Mesendoderm (in vitro differentiated cells): ENCODE data around the gene FAM227A.

Experiments
- DNase-seq: peaks from one replicate; pipeline ENCODE4 v3.0.0; 2013
- H2AK5ac ChIP-seq: 2 replicates; pipeline ENCODE4 v1.6.1; 2013; ENCODE audit warnings: low read length, inconsistent platforms
- H2BK120ac ChIP-seq: 2 replicates; pipeline ENCODE4 v1.6.1; 2013; ENCODE audit warnings: low read depth, mild to moderate bottlenecking, low read length, moderate library complexity, mixed read lengths
- H2BK15ac ChIP-seq: replicated peaks from 2 replicates; pipeline ENCODE4 v1.6.1; 2013; ENCODE audit warnings: low read depth, mild to moderate bottlenecking, moderate library complexity
- H2BK5ac ChIP-seq: 2 replicates; pipeline ENCODE4 v1.6.1; 2013; ENCODE audit warnings: low read length, inconsistent platforms
- H3K18ac ChIP-seq: 2 replicates; pipeline ENCODE4 v1.6.1; 2013; ENCODE audit warnings: mild to moderate bottlenecking, low read length, mixed read lengths
- H3K23ac ChIP-seq: one replicate; pipeline ENCODE4 v1.6.1; 2013; ENCODE audit warnings: low read length
- H3K27ac ChIP-seq: 2 replicates; pipeline ENCODE4 v1.5.1; 2013; ENCODE audit warnings: low read depth, mild to moderate bottlenecking, inconsistent platforms, low read length, moderate library complexity
- H3K27me3 ChIP-seq: 2 replicates; pipeline ENCODE4 v1.6.1; 2013; ENCODE audit warnings: low read length, control low read depth, mild to moderate bottlenecking, inconsistent platforms; ENCODE audit not compliant: insufficient read depth, poor library complexity
- H3K36me3 ChIP-seq: 2 replicates; pipeline ENCODE4 v1.6.1; 2013; ENCODE audit warnings: low read length, inconsistent platforms; ENCODE audit not compliant: control insufficient read depth, insufficient read depth
- H3K4ac ChIP-seq: one replicate; pipeline ENCODE4 v1.6.1; 2013; ENCODE audit warnings: low read depth, mild to moderate bottlenecking, low read length, moderate library complexity
- H3K4me1 ChIP-seq: 2 replicates; pipeline ENCODE4 v1.6.1; 2013; ENCODE audit warnings: low read depth, low read length, inconsistent platforms; ENCODE audit not compliant: control insufficient read depth
- H3K4me2 ChIP-seq: 2 replicates; pipeline ENCODE4 v1.6.1; 2013; ENCODE audit warnings: low read length
- H3K4me3 ChIP-seq: 2 replicates; pipeline ENCODE4 v1.5.1; 2013; ENCODE audit warnings: mild to moderate bottlenecking, low read length
- H3K56ac ChIP-seq: one replicate; pipeline ENCODE4 v1.6.1; 2013; ENCODE audit warnings: low read length
- H3K79me1 ChIP-seq: 2 replicates; pipeline ENCODE4 v1.6.1; 2013; ENCODE audit warnings: low read length, inconsistent platforms
- H3K79me2 ChIP-seq: 2 replicates; pipeline ENCODE4 v1.6.1; 2013; ENCODE audit warnings: mild to moderate bottlenecking, low read length; ENCODE audit not compliant: control insufficient read depth, insufficient read depth
- H3K9ac ChIP-seq: 2 replicates; pipeline ENCODE4 v1.6.1; 2013; ENCODE audit warnings: low read length, inconsistent platforms
- H4K5ac ChIP-seq: one replicate; pipeline ENCODE4 v1.6.1; 2013; ENCODE audit warnings: low read length
- H4K8ac ChIP-seq: one replicate; pipeline ENCODE4 v1.6.1; 2013; ENCODE audit warnings: low read depth, mild to moderate bottlenecking, control low read depth, low read length, moderate library complexity
- WGBS: extraction: QIAGEN DNeasy Blood & Tissue Kit; methylation state at CpG from one replicate; pipeline ENCODE4 v1.1.7; 2013; ENCODE audit warnings: low lambda C conversion rate, missing lambda C conversion rate; ENCODE audit not compliant: insufficient coverage; ENCODE audit errors: extremely low coverage; 5-methylcytosine and 5-hydroxymethylcytosine counted together

Gene FAM227A

DNA sequence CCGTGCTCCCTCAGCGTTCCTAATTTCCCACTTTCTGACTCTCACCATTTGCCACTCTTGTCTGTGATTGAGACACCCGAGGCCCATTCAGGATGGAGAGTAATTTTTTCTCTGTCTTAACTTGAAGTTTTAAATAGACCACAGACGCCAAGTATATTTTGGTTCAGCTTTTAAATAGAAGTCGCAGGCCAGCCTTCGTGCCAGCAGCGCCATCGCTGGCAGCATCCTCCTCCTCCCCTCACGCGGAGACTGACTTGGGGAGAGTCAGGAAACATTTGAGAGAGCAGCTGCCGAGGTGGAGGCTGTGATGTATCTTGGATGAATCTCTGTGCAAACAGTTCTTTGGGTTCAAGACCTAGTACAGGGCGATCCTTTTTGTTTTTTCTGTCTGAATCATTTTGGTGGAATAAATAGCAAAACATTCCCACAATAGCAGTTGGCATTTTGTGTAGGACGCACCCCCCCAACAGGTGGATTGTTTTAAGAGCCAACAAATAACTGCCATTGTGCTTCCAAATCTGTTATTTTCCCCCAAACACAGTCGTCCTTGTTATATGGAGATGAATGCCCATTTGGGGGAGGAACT lies 85.3 kb downstream of the FAM227A start:
- Histone ChIP-seq H3K27ac (peak overlapping the region; percentile 47), H2BK120ac (no peak overlapping the region), H3K79me1 (no peaks in the 10 kb centered on the region), H2AK5ac (no peak overlapping the region), H3K4me3 (no peak overlapping the region), H2BK15ac (no peak overlapping the region), H3K9ac (peak overlapping the region; percentile 63), H3K23ac (no peak overlapping the region), H3K4ac (no peak overlapping the region), H4K8ac (no peak overlapping the region), H4K5ac (no peak overlapping the region), H3K4me2 (peak overlapping the region; percentile 73), H2BK5ac (no peak overlapping the region), H3K4me1 (no peaks in the 10 kb centered on the region), H3K27me3 (no peaks in the 10 kb centered on the region), H3K18ac (no peak overlapping the region), H3K36me3 (no peaks in the 10 kb centered on the region), H3K79me2 (no peaks in the 10 kb centered on the region), H3K56ac (peak overlapping the region; percentile 92)
- no CpG with 5 or more reads among the region's 14 CpGs for WGBS
- no peak for DNase-seq

DNA sequence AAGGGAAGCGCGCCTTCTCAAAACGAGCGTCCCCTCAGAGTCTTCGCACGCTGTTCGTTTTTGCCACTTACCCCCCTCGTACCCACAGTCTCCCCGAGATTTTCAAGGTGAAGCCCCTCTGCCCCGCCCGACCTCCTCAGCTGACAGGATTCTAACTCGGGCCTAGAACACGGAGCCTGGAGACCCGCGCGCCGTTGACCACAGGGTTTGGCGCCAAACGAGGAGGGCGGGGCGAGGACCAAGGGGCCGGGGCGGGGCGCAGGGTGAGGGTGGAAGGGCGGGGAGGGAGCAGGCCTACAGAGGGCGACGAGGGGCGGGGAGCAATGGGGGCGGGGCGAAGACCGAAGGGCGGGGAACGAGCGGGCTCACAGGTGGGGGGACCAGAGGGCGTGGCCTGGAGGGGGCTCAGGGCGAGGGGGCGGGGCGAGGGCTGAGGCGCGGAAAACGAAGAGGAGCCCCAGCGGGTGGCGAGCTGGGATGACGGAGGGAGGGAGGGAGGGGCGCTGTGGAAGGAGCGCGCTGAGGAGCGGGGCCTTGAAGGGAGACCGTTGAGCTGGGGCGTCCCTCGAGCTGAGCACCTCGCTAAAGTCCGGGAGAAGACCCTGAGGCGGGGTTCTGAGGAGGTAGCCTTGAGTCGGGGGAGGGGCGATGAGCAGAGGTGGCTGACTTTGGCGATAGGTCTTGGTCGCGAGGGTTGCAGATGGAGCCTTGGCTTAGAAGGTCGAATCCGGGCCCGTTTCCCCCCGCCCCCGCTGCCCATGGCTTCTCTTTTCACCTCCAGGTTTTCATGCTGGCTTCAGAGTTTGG lies 86.0 kb downstream of the FAM227A start, which contains the start of gene DMC1:
Gene DMC1, minus strand, starts transcription at position 212 of the 807 bp plus-strand sequence. CDS start 1,927 bp downstream, outside the sequence.
- Histone ChIP-seq H3K36me3 (no peaks in the 10 kb centered on the region), H3K4me3 (peak within 1 kb of the TSS; percentile 58), H3K23ac (no peak within 1 kb of the TSS), H2BK5ac (no peak within 1 kb of the TSS), H3K27me3 (no peaks in the 10 kb centered on the region), H4K5ac (no peak within 1 kb of the TSS), H2AK5ac (no peak within 1 kb of the TSS), H3K9ac (peak within 1 kb of the TSS; percentile 77), H3K4me1 (no peaks in the 10 kb centered on the region), H2BK120ac (no peak within 1 kb of the TSS), H2BK15ac (no peak within 1 kb of the TSS), H3K4ac (peak within 1 kb of the TSS; percentile 8), H3K56ac (peak within 1 kb of the TSS; percentile 92), H3K79me1 (no peaks in the 10 kb centered on the region), H3K18ac (peak within 1 kb of the TSS; percentile 65), H4K8ac (no peak within 1 kb of the TSS), H3K27ac (peak within 1 kb of the TSS; percentile 47), H3K4me2 (peak within 1 kb of the TSS; percentile 89), H3K79me2 (no peaks in the 10 kb centered on the region)
- peak; percentile 97 for DNase-seq
- no CpG with 5 or more reads among the region's 64 CpGs for WGBS

DNA sequence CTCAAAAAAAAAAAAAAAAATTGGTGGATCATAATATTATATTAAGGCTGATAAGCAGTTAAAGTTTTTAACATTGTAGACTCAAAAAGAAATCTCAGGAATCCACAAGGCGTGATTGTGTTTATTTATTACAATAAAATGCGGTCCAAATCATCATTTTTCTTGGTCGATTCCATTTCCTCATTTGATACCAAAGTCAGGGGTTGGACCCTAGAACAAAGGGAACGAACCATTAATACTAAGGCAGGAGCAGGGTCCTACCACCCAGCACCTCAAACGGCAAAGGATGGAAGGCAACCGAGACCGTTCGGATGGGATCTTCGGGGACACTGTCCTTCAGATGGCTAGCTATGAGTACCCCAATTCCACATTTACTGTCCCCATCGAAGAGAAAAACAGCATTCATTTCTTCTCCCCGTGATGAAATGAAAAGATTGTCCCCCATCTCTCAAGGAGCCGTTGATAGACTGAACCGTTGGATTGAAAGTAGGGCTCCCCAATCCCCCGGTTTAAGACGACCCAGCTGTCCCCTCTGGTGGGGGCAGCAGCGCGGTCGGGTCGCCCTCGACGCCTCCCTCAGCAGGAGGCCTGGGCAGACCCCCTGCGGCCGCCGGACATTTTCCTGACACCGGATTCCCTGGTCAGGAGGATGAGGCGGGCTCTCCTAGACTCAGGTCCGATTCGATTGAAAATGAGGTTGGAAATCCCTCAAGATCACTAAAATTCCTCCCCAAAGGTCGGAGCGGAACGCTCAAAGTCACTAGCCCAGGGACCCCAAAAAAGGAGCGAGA lies 86.8 kb downstream of the FAM227A start:
- no peak overlapping the region for H2BK15ac ChIP-seq
- DNase-seq = no peak
- no CpG with 5 or more reads among the region's 32 CpGs for WGBS

DNA sequence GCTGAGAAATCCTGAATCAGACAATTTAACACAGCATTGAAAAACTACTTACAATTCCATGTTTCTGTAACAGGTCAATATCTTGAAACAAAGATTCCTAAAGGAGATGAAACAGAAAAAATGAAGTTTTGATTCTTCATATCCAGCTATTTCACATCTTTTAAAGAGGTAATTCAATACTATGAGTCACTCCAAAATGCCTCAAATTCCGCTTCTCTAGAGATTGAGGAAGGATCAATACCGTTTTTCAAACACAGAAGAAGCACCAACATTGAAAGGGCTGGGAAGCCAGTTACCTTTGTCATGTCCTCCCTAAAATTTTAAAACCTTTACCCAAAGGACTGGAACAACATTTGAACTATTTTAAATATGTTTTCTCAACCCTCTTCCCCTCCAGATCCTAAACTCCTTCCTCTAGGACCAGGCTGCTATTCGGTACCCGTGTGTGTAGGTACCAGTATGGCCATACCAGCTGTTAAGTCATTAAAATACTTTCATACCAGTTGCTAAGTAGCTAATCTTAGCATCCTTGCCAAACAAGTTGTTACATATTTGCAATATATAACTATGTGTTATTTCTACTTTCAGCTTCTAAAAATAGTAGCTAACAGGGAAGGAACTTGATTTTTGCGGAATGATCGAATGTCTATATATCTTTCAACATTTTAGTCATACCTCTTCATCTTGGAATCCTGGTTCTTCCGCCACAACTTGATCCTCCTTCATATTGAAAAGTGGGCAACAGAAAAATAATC lies 88.5 kb downstream of the FAM227A start:
- Histone ChIP-seq H3K79me2 (no peaks in the 10 kb centered on the region), H3K4me3 (no peak overlapping the region), H3K23ac (no peak overlapping the region), H3K4me1 (no peaks in the 10 kb centered on the region), H2BK120ac (no peak overlapping the region), H3K79me1 (no peaks in the 10 kb centered on the region), H2AK5ac (no peak overlapping the region), H3K36me3 (no peaks in the 10 kb centered on the region), H2BK5ac (no peak overlapping the region), H3K27me3 (no peaks in the 10 kb centered on the region), H4K5ac (no peak overlapping the region), H3K18ac (no peak overlapping the region), H3K27ac (no peak overlapping the region), H4K8ac (no peak overlapping the region), H3K4me2 (no peak overlapping the region), H2BK15ac (no peak overlapping the region), H3K9ac (no peak overlapping the region), H3K4ac (no peak overlapping the region), H3K56ac (no peak overlapping the region)
- WGBS = no CpG with 5 or more reads among the region's 7 CpGs
- DNase-seq = no peak

More for the DNA sequence above, 86.8 kb downstream of the FAM227A start:
- peak overlapping the region; percentile 89 for H3K56ac ChIP-seq
- no peak overlapping the region for H2AK5ac ChIP-seq
- H3K23ac ChIP-seq = no peak overlapping the region
- peak overlapping the region; percentile 65 for H3K18ac ChIP-seq
- H4K5ac ChIP-seq = no peak overlapping the region
- no peaks in the 10 kb centered on the region for H3K79me1 ChIP-seq
- H3K27me3 ChIP-seq = no peaks in the 10 kb centered on the region
- H3K27ac ChIP-seq = no peak overlapping the region
- no peak overlapping the region for H4K8ac ChIP-seq
- no peaks in the 10 kb centered on the region for H3K36me3 ChIP-seq
- no peaks in the 10 kb centered on the region for H3K4me1 ChIP-seq
- peak overlapping the region; percentile 36 for H3K4me3 ChIP-seq
- H3K79me2 ChIP-seq = no peaks in the 10 kb centered on the region
- peak overlapping the region; percentile 77 for H3K9ac ChIP-seq
- H2BK5ac ChIP-seq = no peak overlapping the region
- H3K4ac ChIP-seq = peak overlapping the region; percentile 8
- H2BK120ac ChIP-seq = no peak overlapping the region
- H3K4me2 ChIP-seq = peak overlapping the region; percentile 89

DNA sequence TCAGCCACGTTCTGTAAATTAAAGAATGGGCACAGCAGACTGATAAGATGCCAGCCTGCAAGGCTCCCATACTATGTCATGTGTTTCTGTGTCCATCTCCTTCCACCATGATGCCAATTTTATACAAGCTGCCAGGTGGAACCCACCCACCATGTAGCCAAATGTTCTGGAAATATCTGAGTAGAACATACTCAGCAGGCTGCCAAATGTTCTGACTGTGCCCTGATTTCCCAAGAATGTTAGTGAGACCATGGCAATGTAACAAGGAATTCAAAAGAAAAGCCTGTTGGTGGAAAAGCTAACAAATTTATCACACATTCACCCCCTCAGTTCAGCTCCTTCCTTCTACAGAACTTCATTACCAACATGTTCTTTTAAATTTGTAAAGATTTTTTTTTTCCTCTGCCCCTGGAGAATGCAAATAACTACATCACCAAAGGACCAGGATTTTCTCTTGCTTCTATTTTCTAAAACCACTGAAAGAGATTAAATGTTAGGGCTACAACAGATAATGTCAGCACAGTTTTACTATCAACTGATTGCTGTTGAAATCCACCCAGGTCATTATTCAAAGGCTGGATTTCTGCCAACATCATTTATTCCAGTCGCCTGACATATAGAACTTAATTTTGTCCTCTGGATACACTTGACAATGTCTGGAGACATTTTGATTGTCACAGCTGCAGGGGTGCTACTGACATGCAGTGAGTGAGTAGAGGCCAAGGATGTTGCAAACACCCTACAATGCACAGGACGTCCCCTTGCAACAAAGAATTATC lies 89.3 kb downstream of the FAM227A start:
- no peak overlapping the region for H3K27ac ChIP-seq

More for the DNA sequence above, 89.3 kb downstream of the FAM227A start:
- no peak overlapping the region for H2BK120ac ChIP-seq
- H3K9ac ChIP-seq = no peak overlapping the region
- no peaks in the 10 kb centered on the region for H3K4me1 ChIP-seq
- H4K5ac ChIP-seq = no peak overlapping the region
- H3K18ac ChIP-seq = no peak overlapping the region
- no peak overlapping the region for H2BK15ac ChIP-seq
- H3K4ac ChIP-seq = no peak overlapping the region
- no peak overlapping the region for H3K23ac ChIP-seq
- H3K27me3 ChIP-seq = no peaks in the 10 kb centered on the region
- no peak overlapping the region for H3K4me2 ChIP-seq
- no peak overlapping the region for H4K8ac ChIP-seq
- WGBS = no CpG with 5 or more reads among the region's 3 CpGs
- no peak for DNase-seq
- H3K4me3 ChIP-seq = no peak overlapping the region
- H3K79me2 ChIP-seq = no peaks in the 10 kb centered on the region
- no peak overlapping the region for H3K56ac ChIP-seq
- H3K36me3 ChIP-seq = no peaks in the 10 kb centered on the region
- no peak overlapping the region for H2BK5ac ChIP-seq
- H3K79me1 ChIP-seq = no peaks in the 10 kb centered on the region
- H2AK5ac ChIP-seq = no peak overlapping the region
